Activated CD4-positive, CD25-positive, alpha-beta regulatory T cell treated with anti-CD3 and anti-CD28 coated beads, Interleukin-2, amount 50 U/mL, for 72 hours (primary cell): Measurements from ENCODE around the gene DMXL2.
"Not testable (repeated sequence)": the region's sequence is repeated elsewhere in the genome, so short reads cannot be mapped to it uniquely, and the experiment has no call there.

Experiments used
- DNase-seq: peaks from one replicate; pipeline ENCODE4 v3.0.0; 2021

The DMXL2 gene

DNA sequence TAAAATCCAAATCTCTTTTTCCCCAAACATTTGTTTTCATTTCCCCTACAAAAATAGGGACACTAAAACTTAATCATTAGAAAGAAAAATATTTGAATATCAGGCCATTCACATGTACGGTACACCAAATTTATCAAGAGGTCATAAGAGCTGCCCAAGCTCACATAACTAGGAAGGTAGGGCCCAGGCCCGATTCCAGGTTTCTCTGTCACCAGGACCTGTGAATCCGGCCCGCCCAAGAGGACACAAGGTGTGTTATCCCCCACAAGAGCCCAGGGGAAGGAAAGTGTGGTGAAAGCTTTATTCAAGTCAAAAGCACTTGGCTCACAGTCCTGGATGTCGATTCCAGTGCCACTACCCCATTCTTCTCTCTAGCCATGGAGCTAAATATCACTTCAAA, 130.6 kb downstream of the DMXL2 start:
- DNase-seq, result no peak

DNA sequence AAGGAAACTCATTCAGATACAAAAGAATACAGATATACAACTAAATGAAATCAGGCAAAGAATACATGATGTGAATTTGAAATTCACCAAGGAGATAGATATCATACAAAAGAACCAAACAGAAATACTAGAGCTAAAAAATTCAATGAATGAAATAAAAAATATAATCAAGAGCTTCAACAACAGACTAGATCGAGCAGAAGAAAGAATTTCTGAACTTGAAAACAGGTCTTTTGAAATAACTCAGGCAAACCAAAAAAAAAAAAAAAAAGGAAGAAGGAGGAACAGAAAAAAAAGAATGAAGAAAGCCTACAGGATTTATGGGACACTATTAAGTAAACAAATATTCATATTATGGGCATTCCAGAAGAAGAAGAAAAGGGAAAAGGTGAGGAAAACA, 137.8 kb downstream of the DMXL2 start:
- DNase-seq, result no peak

DNA sequence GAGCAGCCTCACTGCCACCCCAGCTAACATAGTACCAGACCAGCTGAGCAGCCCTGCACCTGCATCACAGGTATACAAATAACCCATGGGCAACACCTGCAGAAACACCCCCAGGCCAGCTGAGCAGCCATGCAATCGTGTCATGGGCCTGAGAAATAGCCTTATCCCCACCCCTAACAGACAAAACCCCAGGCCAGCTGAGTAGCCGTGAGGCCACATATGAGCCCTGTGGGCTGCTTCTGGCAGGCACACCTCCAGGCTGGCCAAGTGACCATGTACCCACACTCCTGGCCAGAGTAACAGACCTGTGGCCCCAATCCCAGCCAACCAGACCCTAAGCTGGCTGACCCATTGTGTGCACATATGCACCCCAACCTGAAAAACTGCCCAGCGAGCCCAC, 138.6 kb downstream of the DMXL2 start:
- DNase-seq, result no peak

DNA sequence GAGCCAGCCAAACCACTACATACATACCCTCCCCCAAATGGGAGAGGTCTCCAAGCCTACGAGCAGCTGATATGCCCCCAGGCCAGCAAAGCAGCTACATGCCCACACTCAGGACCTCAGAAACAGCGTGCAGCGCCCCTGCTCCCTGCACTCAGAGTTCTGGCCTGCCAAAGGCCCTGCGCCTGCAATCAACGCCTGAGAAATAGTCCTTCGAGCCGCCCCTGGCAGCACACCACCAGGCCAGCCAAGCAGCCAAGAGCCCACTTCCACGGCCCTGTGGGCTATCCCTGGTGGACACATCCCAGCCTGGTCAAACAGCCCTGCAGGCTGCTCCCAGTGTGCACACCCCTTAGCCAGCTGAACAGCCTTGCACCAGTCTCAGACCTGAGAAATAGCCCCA, 139.1 kb downstream of the DMXL2 start:
- no peak for DNase-seq

DNA sequence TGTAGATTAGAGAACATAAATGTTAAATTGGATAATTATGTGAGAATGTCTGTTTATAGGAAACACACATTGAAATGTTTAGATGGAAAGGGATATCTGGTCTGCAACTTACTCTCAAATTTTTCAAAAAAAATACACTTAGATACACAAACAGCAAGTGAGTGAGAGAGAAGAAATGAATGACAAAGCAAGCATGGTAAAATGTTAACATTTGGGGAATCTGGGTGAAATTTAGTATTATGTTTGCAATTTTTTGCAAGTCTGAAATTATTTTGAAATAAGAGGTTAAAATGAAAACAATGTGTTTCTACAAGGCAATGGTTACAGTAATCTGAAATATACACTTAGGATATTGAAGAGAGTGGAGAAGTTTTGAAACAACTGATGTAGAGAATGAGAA, 146.8 kb downstream of the DMXL2 start:
- no peak for DNase-seq

DNA sequence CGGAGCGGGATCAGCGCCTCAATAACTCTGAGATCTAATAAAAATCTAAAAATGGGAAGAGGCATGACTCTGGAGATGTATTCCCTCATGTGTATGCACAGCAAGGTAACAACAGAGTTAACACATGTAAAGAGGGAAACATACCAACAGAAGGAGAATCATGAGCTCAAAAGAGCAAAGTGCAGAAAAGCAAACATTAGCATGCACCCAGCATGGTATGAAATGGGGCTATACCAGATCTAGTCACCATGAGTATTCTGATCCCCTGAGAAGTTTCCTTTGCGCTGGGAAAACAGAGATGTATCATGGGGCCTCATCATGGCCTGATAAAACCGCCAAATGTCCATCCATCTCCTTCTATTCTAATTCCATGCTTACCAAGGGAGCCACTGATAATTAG, 152.1 kb downstream of the DMXL2 start:
- DNase-seq, result no peak

DNA sequence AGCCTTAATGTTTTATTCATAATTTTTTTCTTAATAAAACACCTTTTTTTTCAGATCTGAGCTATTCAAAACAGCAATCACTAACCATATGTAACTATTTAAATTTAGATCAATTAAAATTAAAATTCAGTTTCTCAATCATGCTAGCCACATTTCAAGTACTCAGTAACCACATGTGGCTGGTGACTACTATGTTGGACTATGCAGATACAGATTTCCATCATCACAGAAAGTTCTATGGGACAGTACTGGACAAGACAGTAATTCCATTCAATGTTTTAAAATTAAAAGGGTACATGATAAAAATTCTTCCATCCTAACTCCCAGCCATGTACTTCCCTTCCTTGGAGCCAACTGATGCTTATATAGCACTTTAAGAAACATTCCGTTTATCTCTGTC, 161.8 kb downstream of the DMXL2 start:
- no peak for DNase-seq

DNA sequence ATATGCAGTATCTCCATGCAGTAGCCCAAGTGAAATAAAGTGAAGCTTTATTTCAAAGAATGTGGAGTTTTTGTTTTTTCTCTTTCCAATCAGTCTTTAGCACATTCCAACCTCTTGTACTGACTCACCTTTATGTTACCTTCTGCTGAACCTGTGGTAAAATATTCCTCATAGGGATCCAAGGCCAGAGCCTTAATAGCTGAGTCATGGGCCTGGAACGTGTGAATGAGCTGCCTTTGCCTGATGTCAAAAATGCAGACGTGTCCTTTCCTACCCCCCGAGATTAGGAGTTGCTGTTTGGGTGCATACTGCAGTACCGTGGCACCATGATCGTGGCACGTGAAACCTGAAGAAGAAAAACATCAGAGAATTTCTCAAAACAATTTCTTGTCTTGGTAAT, 172.6 kb downstream of the DMXL2 start:
- DNase-seq, result no peak

DNA sequence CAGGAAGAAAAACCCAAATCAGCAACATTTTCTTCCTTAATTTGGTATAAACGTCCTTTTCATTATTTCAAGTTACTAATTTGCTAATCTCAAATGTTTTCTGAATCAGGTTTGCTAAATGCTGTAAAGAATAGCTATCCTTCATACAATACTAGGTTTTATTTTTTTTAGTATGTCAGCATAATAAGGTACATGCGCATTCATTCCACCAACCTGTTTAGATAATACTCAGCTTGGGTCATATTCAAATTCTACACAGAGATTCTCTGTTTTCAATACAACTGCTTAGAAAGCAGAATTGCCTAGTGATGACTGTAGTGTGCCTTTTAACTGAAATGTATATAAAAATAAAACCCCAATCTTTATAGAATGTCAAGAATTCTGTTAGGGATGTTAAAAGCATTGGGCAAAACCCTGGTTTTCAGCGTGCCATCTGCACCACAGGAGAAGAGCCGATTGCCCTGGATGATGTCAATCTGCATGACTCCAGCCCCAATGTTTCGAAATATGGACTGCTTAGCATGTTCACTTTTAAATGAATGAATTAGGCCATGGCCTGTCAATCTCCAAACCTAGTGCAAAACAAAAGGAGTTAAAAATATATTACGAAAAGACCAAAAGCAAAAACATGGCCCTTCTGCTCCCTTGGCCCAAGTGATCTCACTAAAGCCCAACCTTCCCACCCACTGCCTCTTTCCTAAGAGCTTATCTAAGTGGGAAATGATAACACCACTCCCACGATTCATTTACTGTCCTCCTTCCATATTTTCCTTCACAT, 173.8 kb downstream of the DMXL2 start:
- DNase-seq, result no peak

DNA sequence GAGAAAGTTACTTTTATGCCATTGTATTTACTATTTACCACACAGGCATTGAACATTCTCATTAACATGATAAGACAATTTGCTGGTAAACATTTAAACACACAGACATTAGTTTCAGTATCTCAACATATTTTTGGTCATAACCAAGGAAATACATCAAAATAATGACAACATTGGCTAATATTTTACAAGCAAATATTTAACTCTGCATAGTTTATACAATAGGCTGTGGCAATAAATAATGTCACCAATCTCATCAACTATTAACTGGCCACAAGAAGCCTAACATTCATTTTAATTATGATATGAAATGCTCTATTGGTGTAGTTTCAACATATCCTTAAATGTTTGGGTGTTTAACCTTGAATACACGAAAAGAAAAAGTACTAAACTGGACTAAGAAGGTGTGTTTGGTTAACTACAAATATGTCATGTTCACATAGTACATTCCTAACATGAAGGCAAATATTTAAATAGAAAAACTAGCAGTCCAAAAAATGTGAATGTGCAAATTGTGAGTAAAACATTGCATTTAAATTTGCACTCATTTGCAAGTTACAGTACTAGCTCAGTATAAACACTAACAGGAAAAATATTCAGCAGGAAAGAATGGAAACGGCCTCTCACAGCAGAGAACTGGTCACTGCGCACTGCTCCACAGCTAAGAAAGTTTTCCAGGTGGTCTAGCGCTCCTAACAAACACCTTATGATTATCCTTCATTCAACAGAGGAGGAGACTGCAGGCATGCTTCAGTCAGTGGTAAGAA, 174.5 kb downstream of the DMXL2 start:
- no peak for DNase-seq

DNA sequence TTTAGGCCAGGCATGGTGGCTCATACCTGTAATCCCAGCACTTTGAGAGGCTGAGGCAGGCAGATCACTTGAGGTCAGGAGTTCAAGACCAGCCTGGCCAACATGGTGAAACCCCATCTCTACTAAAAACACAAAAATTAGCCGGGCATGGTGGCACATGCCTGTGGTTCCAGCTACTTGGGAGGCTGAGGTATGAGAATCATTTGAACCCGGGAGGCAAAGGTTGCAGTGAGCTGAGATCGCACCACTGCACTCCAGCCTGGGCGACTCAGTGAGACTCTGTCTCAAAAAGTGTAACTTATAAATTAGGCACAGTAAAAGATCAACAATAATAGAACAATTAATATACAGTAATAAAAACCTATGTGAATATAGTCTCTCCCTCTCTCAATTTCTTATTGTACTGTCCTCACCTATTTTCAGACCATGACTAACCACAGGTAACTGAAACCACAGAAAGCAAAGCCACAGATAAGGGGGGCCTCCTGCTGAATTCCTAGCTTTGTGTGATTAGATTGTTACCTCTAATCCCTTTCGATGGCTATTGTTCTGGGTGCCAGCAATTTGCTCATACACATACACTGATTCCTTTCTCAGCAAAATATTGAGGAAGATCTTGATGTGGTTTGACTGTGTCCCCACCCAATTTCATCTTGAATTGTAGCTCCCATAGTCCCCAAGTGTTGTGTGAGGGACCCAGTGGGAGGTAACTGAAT, 176.4 kb downstream of the DMXL2 start:
- not testable (repeated sequence) for DNase-seq

DNA sequence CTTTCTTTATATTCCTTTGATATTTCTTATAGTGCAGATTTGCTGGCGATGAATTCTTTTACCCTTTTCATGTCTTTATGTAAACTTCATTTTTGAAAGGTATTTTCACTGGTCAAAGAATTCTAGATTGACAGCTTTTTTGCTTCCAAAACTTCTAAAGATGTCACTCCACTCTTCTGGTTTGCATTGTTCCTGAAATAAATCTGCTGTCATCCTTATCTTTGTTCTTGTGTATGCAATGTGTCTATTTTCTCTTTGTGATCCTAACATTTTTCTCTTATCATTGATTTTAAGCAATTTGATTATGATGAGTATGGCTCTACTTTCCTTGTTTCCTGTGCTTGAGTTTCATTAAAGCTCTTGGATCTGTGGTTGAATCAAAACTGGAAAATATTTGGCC, 177.8 kb downstream of the DMXL2 start:
- DNase-seq, result no peak

DNA sequence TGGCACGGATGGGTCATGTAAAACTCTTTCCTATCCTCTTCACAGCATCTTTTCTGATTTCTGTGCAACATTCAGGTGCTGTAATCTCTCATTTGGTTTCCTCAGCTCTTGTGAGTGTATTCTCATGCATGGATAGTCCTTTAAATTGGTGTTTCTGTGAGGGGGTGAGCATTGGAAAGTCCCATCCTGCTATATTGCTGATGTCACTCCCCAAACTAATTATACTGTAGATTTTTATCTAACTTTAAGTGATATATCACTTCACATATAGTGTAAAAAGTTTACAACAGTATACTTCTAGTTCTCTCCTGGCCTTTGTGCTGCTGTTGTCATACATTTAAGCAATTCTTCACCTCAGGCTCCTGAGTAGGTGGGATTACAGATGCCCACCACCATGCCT, 178.5 kb downstream of the DMXL2 start:
- DNase-seq, result no peak

DNA sequence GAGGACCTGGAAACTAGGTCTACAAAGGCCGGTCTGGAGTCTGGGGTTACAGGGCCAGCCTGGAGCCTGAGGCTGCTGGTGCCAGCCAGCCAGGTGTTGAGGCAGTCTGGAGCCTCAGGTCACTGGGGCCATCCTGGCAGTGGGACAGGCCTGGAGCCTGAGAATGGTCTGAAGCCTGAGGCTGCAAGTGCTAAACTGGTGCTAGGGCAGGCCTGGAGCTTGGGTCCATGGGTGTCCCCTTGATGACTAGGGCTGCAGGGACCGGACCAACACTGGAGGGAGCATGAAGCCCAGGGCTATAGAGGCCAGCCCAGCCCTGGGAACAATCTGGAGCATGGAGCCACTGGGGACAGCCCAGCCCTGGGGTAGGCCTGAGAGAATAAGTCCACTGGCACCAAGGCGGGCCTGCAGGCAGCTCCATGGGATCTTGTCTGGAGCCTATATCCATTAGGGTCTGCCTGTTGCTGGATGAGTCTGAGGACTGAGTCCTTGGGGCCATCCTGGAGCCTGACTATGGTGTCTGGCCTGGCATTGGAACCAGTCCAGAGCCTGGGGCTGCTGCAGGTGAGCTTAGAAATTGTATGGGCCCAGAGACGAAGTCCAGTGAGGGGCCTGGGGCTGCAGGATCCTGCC, 179.2 kb downstream of the DMXL2 start:
- no peak for DNase-seq

DNA sequence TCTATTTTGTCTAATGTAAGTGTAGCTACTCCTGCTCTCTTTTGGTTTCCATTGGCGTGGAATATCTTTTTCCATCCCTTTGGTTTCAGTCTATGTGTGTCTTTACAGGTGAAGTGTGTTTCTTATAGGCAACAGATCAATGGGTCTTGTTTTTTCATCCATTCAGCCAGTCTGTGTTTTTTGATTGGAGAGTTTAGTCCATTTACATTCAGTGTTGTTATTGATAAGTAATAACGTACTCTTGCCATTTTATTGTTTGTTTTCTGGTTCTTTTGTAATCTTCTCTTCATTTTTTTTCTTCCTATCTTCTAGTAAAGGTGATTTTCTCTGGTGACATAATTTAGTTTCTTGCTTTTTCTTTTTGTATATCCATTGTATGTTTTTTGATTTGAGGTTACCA, 184.0 kb downstream of the DMXL2 start:
- no peak for DNase-seq

DNA sequence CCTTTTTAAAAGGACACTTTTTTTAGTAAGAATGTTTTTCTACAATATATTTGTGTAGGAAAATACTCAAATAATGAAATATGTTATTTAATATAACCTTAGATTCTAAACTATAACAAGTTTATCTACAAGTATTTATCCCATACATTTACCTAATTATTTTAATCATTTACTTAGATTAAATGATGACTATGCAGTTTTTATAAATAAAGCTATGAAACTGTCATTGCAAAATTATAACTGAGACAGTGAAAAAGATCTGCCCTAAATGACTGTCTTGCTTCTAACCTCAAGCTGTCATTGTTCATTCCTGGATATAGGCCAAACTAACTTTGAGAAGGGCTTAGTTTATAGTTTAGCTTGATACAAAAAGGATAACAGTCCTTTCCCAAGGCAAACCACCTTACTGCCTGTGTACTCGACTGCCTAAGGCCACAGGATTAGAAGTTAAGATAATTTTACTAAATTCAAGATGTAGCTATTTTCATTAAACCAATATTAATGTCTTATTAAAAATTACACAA, 197.0 kb downstream of the DMXL2 start:
- DNase-seq, result no peak

DNA sequence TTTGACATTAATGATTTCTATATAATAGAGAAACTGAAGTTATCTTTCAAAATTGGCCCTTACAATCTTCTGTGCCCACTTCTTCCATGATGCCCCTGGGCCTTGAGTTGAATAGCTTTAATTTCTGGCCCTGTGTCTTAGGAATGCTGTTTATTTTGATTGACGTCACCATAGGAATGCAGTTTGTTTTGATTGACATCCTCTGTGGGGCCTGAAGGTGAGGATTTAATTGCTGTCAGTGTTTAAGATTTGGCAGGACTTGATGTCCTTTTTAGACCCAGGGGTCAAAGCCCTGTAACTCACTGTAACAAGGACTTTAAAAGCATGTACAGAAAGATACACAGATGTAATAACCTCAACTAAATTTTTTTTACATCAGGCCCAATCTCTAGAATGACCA, 197.8 kb downstream of the DMXL2 start:
- no peak for DNase-seq

DNA sequence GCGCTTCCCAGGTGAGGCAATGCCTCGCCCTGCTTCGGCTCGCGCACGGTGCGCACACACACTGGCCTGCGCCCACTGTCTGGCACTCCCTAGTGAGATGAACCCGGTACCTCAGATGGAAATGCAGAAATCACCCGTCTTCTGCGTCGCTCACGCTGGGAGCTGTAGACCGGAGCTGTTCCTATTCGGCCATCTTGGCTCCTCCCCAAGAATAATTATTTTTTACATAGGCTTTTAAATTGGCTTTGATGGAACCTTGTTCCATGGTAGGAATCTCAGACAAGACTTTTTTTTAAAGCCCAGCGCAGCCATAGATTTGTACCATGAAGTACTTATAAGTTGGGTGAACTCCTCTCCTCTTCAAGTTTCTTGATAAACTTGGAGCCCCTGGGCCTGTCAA, 199.5 kb downstream of the DMXL2 start:
- not testable (repeated sequence) for DNase-seq

DNA sequence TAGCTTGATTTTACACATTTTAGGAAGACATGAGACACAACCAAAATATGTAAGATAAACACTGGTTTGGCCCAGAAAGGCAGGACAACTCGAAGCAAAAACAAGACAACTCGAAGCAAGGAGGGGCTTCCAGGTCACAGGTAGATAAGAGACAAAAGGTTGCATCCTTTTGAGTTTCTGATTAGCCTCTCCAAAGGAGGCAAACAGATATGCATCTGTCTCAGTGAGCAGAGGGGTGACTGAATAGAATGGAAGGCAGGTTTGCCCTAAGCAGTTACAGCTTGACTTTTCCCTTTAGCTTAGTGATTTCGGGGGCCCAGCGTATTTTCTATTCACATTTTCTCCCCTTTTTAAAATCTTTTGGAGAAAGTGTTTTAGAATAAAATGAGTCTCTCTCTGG, 206.4 kb downstream of the DMXL2 start:
- DNase-seq, result no peak

DNA sequence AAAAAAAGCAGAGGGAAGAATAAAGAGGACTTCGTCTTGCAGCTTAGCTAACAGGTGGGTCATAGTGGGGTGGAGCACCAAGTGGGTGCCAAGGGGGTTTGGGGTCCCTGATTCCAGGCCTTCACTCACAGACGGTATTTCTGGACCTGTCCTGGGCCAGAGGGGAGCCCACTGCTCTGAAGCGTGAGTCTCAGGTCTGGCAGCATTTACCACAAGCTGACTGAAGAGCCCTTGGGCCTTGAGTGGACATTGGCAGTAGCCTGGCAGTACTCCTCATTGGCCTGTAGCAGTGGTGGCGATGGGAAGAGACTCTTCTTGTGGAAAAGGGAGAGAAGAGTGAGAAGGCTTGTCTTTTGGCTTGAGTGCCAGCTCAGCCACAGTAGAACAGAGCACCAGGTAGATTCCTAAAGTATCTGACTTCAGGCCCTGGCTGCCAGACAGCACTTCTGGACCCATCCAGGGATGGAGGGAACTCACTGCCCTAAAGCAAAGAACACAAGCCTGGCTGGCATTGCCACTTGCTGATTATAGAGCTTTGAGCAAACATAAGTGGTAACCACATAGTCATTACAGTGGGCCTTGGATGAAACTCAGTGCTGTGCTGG, 208.2 kb downstream of the DMXL2 start:
- DNase-seq, result no peak

DNA sequence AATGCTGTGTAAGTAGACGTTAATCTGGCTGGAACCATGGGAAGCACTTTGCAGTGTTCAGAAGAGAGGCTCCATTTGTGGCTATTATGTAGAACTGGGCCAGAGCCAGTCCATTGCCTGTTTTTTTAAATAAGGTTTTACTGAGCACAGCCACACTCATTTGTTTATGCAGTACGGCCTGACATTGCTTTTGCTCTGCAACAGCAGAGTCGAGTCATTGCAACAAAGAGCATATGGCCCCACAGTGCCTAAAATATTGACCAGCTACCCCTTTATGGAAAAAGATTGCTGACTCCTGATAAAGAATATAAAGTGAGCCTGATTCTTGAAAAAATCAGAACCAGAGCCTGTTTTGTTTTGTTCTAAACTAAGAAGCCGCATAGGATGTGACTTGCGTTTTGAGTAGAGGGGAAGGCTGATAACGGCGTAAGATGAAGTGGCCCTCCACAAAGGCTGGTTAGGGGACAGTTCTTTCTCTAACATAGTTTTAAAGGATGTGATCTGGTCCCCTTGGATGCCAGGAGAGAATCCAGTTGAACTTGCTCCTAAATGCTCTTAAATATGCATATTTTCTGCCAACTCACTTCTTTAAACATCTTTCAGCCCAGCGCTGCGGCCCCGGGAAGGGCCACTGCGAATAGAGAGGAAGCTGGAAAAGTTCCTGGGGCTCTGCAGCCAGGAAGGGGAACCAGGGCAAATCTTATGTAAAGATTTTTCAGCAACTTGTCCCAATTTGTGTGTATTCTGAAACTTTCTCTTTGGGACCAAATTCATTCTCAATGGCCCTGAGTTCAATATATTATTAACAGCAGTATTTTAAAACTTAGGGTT, 216.7 kb downstream of the DMXL2 start:
- no peak for DNase-seq
